Immature natural killer cell (primary cell): Measurements from ENCODE around the gene ZNF135. TPM values are rescaled to one million over a fixed set of nuclear protein-coding genes. Genes with fewer than 3 reads are reported as not detected.

Experiments used
- DNase-seq, 3 donors: peaks; one replicate each; pipeline ENCODE4 v3.0.0; 2022; ENCODE audit warnings: mixed read lengths in 1 of 3
- H3K27ac Mint-ChIP-seq, 6 donors: one replicate each; pipeline ENCODE4 v1.8.0; 2020; ENCODE audit warnings: mixed read lengths in 6 of 6, mild to moderate bottlenecking in 5 of 6, inconsistent platforms in 4 of 6, moderate library complexity in 3 of 6
- H3K27me3 Mint-ChIP-seq, 3 donors: one replicate each; pipeline ENCODE4 v1.8.0; 2020 to 2021; ENCODE audit warnings: low read depth in 3 of 3, mild to moderate bottlenecking in 3 of 3, mixed read lengths in 3 of 3, moderate library complexity in 3 of 3, inconsistent platforms in 1 of 3
- H3K36me3 Mint-ChIP-seq, 3 donors: one replicate each; pipeline ENCODE4 v1.8.0; 2020; ENCODE audit warnings: mixed read lengths in 3 of 3, inconsistent platforms in 2 of 3, mild to moderate bottlenecking in 2 of 3
- H3K4me1 Mint-ChIP-seq, 2 donors: one replicate each; pipeline ENCODE4 v1.8.0; 2020; ENCODE audit warnings: inconsistent platforms in 2 of 2, mild to moderate bottlenecking in 2 of 2, mixed read lengths in 2 of 2, moderate library complexity in 1 of 2
- H3K4me3 Mint-ChIP-seq, 5 donors: one replicate each; pipeline ENCODE4 v1.8.0; 2020; ENCODE audit warnings: mild to moderate bottlenecking in 5 of 5, mixed read lengths in 5 of 5, inconsistent platforms in 3 of 5, moderate library complexity in 3 of 5
- H3K9me3 Mint-ChIP-seq, 6 donors: one replicate each; pipeline ENCODE4 v1.8.0; 2020; ENCODE audit warnings: mild to moderate bottlenecking in 6 of 6, mixed read lengths in 6 of 6, inconsistent platforms in 4 of 6, moderate library complexity in 3 of 6
- polyA plus RNA-seq, 3 donors: library from polyadenylated mRNA; unstranded; fragments of 300-500 nt; fragmentation: Illumina TruSeq; gene quantifications; one replicate each; pipeline ENCODE4 v1.2.3, GENCODE V29; 2021

Gene ZNF135
- polyA plus RNA-seq, 3 donors from 2014 or later: 0.64 to 4.1 TPM; not detected in 1

DNA sequence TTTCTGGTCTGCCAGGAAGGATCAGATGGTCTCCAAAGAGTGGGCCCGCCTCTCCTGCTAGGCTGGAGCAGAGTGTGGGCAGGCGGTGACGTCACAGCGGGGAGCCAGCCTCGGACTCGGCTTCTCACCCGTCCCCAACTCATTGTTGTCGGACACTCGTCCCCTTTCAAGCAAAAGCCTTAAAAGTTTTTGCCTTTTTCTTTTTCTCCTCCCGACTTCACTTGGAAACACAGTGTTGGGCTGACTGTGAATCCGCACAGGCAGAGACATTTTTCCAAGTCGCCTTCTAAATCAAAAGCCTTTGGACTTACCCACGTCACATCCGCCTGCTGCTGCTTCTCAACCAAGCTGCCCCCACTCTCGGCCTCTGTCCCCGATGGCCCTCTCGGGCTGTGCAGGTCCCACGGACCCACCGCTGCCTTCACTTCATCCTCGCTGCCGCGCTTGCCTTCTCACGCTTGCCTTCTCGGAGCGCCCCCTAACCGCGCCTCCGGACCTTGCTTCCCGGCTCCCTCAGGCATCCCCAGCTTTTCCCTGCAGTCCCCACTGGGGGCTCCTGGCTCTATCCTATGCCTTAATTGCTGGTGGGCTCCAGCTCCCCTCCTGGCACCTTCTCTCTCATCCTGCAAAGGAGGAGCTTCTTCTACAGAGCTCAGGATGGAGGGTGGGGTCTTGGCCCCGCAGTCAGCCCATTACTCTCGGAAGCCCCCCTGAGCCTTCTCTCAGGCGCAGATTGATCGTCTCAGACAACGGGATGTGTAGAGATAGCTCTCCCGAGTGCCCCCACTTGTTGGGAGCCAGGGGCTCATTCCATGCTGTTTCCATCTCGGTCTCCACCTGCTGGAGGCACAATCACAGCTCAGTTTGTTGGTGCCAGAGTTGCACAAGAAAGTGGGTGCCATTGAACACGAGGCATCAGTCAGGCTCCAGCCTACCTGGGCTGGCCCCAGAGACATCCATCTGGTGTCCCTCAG, 3.9 kb upstream of the ZNF135 start:
- H3K4me3 Mint-ChIP-seq: peak overlapping the region; percentile 38 to 82 (median 68)
- DNase-seq: peak; percentile 4 to 13 (median 13)
- peaks cover 10 to 12% (median 11%) of the 10 kb centered on the region in 3 donors for H3K27me3 Mint-ChIP-seq
- H3K4me1 Mint-ChIP-seq: peaks cover 13 to 20% of the 10 kb centered on the region in 2 donors
- peak overlapping the region in 5 of 6 donors; percentile 24 to 73 (median 62) for H3K27ac Mint-ChIP-seq
- peaks cover 17 to 44% (median 24%) of the 10 kb centered on the region in 6 donors for H3K9me3 Mint-ChIP-seq
- peaks cover 11 to 12% (median 12%) of the 10 kb centered on the region in 3 donors for H3K36me3 Mint-ChIP-seq

- peaks cover 14 to 20% of the 10 kb centered on the region in 2 donors for H3K4me1 Mint-ChIP-seq
- H3K27me3 Mint-ChIP-seq: peaks cover 8 to 13% (median 10%) of the 10 kb centered on the region in 3 donors
- H3K9me3 Mint-ChIP-seq: peaks cover 18 to 40% (median 22%) of the 10 kb centered on the region in 6 donors
- peak overlapping the region in 2 of 6 donors; percentile 15 to 24 for H3K27ac Mint-ChIP-seq
- H3K4me3 Mint-ChIP-seq: peak overlapping the region in 2 of 5 donors; percentile 24 to 82
- peaks cover 11 to 12% (median 12%) of the 10 kb centered on the region in 3 donors for H3K36me3 Mint-ChIP-seq
- no peak for DNase-seq
Observed at GRCh38 chr19:58056261-58056660, 2.8 kb upstream of the ZNF135 start.

- Mint-ChIP-seq H3K27ac (peak overlapping the region in 1 of 6 donors; percentile 53), H3K36me3 (peaks cover 12 to 13% (median 12%) of the 10 kb centered on the region in 3 donors), H3K4me3 (no peak overlapping the region), H3K4me1 (peaks cover 14 to 20% of the 10 kb centered on the region in 2 donors), H3K27me3 (peaks cover 8 to 15% (median 10%) of the 10 kb centered on the region in 3 donors), H3K9me3 (peaks cover 18 to 40% (median 22%) of the 10 kb centered on the region in 6 donors)
- DNase-seq: no peak
Observed at GRCh38 chr19:58056861-58057260, 2.2 kb upstream of the ZNF135 start.

- no peak for DNase-seq
- Mint-ChIP-seq H3K9me3 (peaks cover 18 to 46% (median 23%) of the 10 kb centered on the region in 6 donors), H3K4me3 (peak overlapping the region; percentile 81 to 91 (median 86)), H3K4me1 (peaks cover 14 to 20% of the 10 kb centered on the region in 2 donors), H3K27me3 (peaks cover 10 to 15% (median 10%) of the 10 kb centered on the region in 3 donors), H3K27ac (peak overlapping the region in 4 of 6 donors; percentile 88 to 93 (median 92)), H3K36me3 (peaks cover 13 to 16% (median 13%) of the 10 kb centered on the region in 3 donors)
Observed at GRCh38 chr19:58058467-58058866, 615 bp upstream of the ZNF135 start.

DNA sequence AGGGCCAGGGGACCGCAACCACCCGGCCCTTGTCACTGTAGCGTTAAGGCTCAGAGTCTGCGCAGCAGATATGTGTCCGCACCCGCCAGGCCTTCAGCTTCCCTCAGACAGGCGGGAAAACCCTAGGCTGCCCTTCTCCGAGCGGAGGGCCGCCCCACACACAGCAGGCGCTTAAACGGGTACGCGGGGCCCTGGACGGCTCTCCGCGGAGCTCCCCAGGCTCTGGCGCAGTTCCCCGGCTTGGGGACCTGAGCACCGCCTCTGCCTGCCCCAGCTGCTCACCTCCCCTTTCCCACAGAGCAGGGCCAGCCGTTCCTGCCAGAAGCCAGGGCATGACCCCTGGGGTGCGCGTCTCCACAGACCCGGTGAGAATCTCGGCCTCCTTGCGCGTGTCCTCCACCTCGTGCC, 593 bp downstream of the ZNF135 start:
- peaks cover 17 to 23% (median 17%) of the 10 kb centered on the region in 3 donors for H3K36me3 Mint-ChIP-seq
- peaks cover 14 to 17% of the 10 kb centered on the region in 2 donors for H3K4me1 Mint-ChIP-seq
- no peak for DNase-seq
- peak overlapping the region in 4 of 6 donors; percentile 57 to 93 (median 78) for H3K27ac Mint-ChIP-seq
- H3K27me3 Mint-ChIP-seq: peaks cover 7 to 15% (median 10%) of the 10 kb centered on the region in 3 donors
- H3K9me3 Mint-ChIP-seq: peaks cover 20 to 51% (median 25%) of the 10 kb centered on the region in 6 donors
- peak overlapping the region; percentile 59 to 91 (median 84) for H3K4me3 Mint-ChIP-seq

- Mint-ChIP-seq H3K36me3 (peaks cover 12 to 26% (median 19%) of the 10 kb centered on the region in 3 donors), H3K4me1 (peaks cover 11 to 13% of the 10 kb centered on the region in 2 donors), H3K27ac (peak overlapping the region in 2 of 6 donors; percentile 55 to 65), H3K4me3 (peak overlapping the region; percentile 43 to 74 (median 59)), H3K27me3 (peaks cover 7 to 14% (median 10%) of the 10 kb centered on the region in 3 donors), H3K9me3 (peaks cover 18 to 53% (median 26%) of the 10 kb centered on the region in 6 donors)
- DNase-seq: no peak
Observed at GRCh38 chr19:58060231-58060630, 1.1 kb downstream of the ZNF135 start.

- Mint-ChIP-seq H3K4me3 (peak overlapping the region in 1 of 5 donors; percentile 30), H3K9me3 (peaks cover 36 to 70% (median 51%) of the 10 kb centered on the region in 6 donors), H3K27me3 (peaks cover 6 to 8% (median 6%) of the 10 kb centered on the region in 3 donors), H3K36me3 (peaks cover 32 to 46% (median 40%) of the 10 kb centered on the region in 3 donors), H3K4me1 (peaks cover 4 to 8% of the 10 kb centered on the region in 2 donors), H3K27ac (no peak overlapping the region)
- DNase-seq: no peak
Observed at GRCh38 chr19:58063712-58064111, 4.6 kb downstream of the ZNF135 start.

GRCh38 chr19:58067240-58067912, 8.3 kb downstream of the ZNF135 start:
- DNase-seq: no peak
- peaks cover 0 to 2% (median 0%) of the 10 kb centered on the region in 3 donors for H3K27me3 Mint-ChIP-seq
- peaks cover 42 to 82% (median 73%) of the 10 kb centered on the region in 6 donors for H3K9me3 Mint-ChIP-seq
- no peak overlapping the region for H3K27ac Mint-ChIP-seq
- H3K36me3 Mint-ChIP-seq: peaks cover 36 to 38% (median 37%) of the 10 kb centered on the region in 3 donors
- H3K4me3 Mint-ChIP-seq: no peak overlapping the region
- H3K4me1 Mint-ChIP-seq: no peaks in the 10 kb centered on the region

GRCh38 chr19:58079792-58080191, 20.7 kb downstream of the ZNF135 start:
- Mint-ChIP-seq H3K4me1 (no peaks in the 10 kb centered on the region), H3K27me3 (peaks cover 4 to 11% (median 5%) of the 10 kb centered on the region in 3 donors), H3K9me3 (peaks cover 28 to 80% (median 67%) of the 10 kb centered on the region in 6 donors), H3K4me3 (no peak overlapping the region), H3K36me3 (peaks cover 11 to 23% (median 19%) of the 10 kb centered on the region in 3 donors), H3K27ac (no peak overlapping the region)
- no peak for DNase-seq

GRCh38 chr19:58083021-58083420, 23.9 kb downstream of the ZNF135 start:
- peaks cover 4 to 28% (median 16%) of the 10 kb centered on the region in 3 donors for H3K36me3 Mint-ChIP-seq
- H3K4me1 Mint-ChIP-seq: no peaks in the 10 kb centered on the region
- no peak overlapping the region for H3K27ac Mint-ChIP-seq
- H3K27me3 Mint-ChIP-seq: peaks cover 3 to 4% (median 4%) of the 10 kb centered on the region in 3 donors
- peaks cover 23 to 55% (median 52%) of the 10 kb centered on the region in 6 donors for H3K9me3 Mint-ChIP-seq
- no peak for DNase-seq
- no peak overlapping the region for H3K4me3 Mint-ChIP-seq

DNA sequence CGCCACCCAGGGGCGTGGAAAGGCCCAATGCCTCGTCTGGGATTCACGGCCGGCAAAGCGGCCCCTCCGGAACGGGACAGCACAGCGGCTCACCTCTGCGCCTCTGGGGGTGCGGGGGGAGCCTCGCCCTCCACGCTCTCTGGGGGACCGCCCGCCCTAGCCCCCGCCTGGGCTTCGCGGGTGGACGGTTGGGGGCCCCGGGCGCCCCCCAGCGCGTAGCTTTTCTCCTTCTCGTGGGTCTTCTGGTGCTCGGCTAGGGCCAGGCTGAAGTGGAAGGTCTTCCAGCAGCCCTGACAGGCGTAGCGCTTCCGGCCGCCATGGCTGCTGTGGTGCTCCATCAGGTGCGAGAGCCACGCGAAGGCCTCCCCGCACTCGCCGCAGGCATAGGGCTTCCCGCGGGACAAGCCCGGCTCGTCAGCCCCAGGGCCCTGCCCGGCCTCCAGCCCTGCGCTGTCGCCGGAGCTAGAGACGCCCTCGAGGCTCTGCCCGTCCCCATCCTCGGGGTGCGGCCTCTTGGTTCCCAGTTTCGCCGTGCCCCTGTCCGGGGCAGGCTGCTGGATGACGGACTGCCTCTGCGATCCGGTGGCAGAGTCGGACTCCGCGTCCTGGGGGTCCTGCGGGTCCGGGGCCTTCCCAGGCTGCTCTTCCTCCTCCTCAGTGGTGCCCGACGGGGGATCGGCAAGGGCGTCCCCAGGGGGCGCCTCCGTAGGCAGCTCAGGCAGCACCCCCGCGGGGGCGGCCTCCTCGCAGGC, 25.7 kb downstream of the ZNF135 start:
- no peak overlapping the region for H3K4me3 Mint-ChIP-seq
- peaks cover 0 to 4% (median 3%) of the 10 kb centered on the region in 3 donors for H3K27me3 Mint-ChIP-seq
- no peak for DNase-seq
- H3K9me3 Mint-ChIP-seq: peaks cover 22 to 46% (median 41%) of the 10 kb centered on the region in 6 donors
- no peak overlapping the region for H3K27ac Mint-ChIP-seq
- peaks cover 4 to 28% (median 16%) of the 10 kb centered on the region in 3 donors for H3K36me3 Mint-ChIP-seq
- no peaks in the 10 kb centered on the region for H3K4me1 Mint-ChIP-seq

- H3K4me1 Mint-ChIP-seq: no peaks in the 10 kb centered on the region
- peaks cover 17 to 43% (median 35%) of the 10 kb centered on the region in 6 donors for H3K9me3 Mint-ChIP-seq
Observed at GRCh38 chr19:58085348-58085875, 26.3 kb downstream of the ZNF135 start.

More at GRCh38 chr19:58085348-58085875, 26.3 kb downstream of the ZNF135 start:
- Mint-ChIP-seq H3K27me3 (peaks cover 0 to 3% (median 0%) of the 10 kb centered on the region in 3 donors), H3K27ac (no peak overlapping the region), H3K4me3 (no peak overlapping the region), H3K36me3 (peaks cover 4 to 23% (median 16%) of the 10 kb centered on the region in 3 donors)
- DNase-seq: no peak
